ENCODE results near the gene ADGRV1.

Gene ADGRV1

GRCh38 chr5:90548069-90548593 is 10.5 kb upstream of the ADGRV1 start (continued):
- TF ChIP-seq REST (tag by site-specific recombination; IDR thresholded peaks at IDR 0.05) (no peak), ZBTB7A (tag by site-specific recombination; IDR thresholded peaks at IDR 0.05; ENCODE audit: low read depth) (no peak), SETDB1 (IDR thresholded peaks at IDR 0.05; ENCODE audit: insufficient read length, low read length) (no peak), ZNF501 (tag by site-specific recombination; IDR thresholded peaks at IDR 0.05) (no peak; the same call in 1 of the 2 replicates), SP3 (tag by site-specific recombination; IDR thresholded peaks at IDR 0.05) (no peak), ZBTB44 (tag by site-specific recombination; IDR thresholded peaks at IDR 0.05) (peak; percentile 86), ZNF530 (tag by site-specific recombination; IDR thresholded peaks at IDR 0.05; ENCODE audit: low read depth) (no peak), ZNF843 (tag by site-specific recombination; IDR thresholded peaks at IDR 0.05) (peak; percentile 95), ZNF10 (tag by site-specific recombination; IDR thresholded peaks at IDR 0.05) (0 out of 2 replicates have a peak, but pooled peaks have one; percentile 50), GLIS2 (tag by site-specific recombination; IDR thresholded peaks at IDR 0.05) (no peak), TRIM28 (IDR thresholded peaks at IDR 0.05; ENCODE audit: borderline replicate concordance, low read length) (no peak), ZNF266 (tag by site-specific recombination; IDR thresholded peaks at IDR 0.05; ENCODE audit: low read depth) (no peak), ZNF248 (tag by site-specific recombination; IDR thresholded peaks at IDR 0.05) (no peak), ZNF664 (tag by site-specific recombination; IDR thresholded peaks at IDR 0.05) (no peak), ZNF529 (tag by site-specific recombination; IDR thresholded peaks at IDR 0.05; ENCODE audit: insufficient replicate concordance) (no peak), KLF7 (tag by site-specific recombination; IDR thresholded peaks at IDR 0.05; ENCODE audit: borderline replicate concordance) (no peak), ZIC2 (tag by site-specific recombination; IDR thresholded peaks at IDR 0.05) (no peak; the same call in 1 of the 2 replicates), ZSCAN30 (tag by site-specific recombination; IDR thresholded peaks at IDR 0.05) (peak; percentile 56; the same call in 1 of the 2 replicates), ZNF621 (tag by site-specific recombination; IDR thresholded peaks at IDR 0.05) (no peak), KLF1 (tag by site-specific recombination; IDR thresholded peaks at IDR 0.05) (peak; percentile 79), ZBTB21 (tag by site-specific recombination; IDR thresholded peaks at IDR 0.05) (peak; percentile 71), ZNF24 (tag by site-specific recombination; IDR thresholded peaks at IDR 0.05) (peak; percentile 98), ZNF707 (tag by site-specific recombination; IDR thresholded peaks at IDR 0.05) (no peak), MEIS1 (CRISPR knock-in tag; IDR thresholded peaks at IDR 0.05; ENCODE audit: borderline replicate concordance) (0 out of 2 replicates have a peak, but pooled peaks have one; percentile 64), ZFP3 (tag by site-specific recombination; IDR thresholded peaks at IDR 0.05; ENCODE audit: low read depth) (no peak), ZNF777 (tag by site-specific recombination; IDR thresholded peaks at IDR 0.05; ENCODE audit: borderline replicate concordance) (no peak)
